IPS-18c (cell line): ENCODE data around the gene WFS1.

Experiments
- H3K4me3 ChIP-seq: 2 replicates; pipeline ENCODE4 v1.7.0; 2013; ENCODE audit warnings: low read depth, mild to moderate bottlenecking, low read length, moderate library complexity; ENCODE audit not compliant: insufficient read depth
- H3K9me3 ChIP-seq: one replicate; pipeline ENCODE4 v1.6.1; 2013; ENCODE audit warnings: mild to moderate bottlenecking, low read length, moderate library complexity; ENCODE audit not compliant: control insufficient read depth, insufficient read depth

Gene WFS1

DNA sequence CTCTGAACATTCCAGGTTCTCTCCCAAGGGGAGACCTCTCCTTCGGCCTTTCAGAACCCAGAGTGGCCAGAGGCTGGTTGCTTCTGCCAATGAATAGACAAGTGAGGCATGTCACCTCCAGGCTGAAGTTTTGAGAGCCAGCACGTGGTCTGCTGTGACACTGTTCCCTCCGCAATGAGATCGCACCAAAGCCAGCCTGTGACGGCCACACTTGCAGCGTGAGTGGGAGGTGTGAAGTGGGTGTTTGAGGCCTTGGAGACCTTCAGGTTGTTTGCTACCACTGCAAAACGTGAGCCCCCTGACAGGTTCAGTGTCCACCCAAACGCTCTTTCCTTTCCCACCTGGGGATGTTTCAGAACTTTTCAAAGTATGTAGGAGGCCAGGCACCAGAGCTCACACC is 81.0 kb downstream of the WFS1 start:
- no peak overlapping the region for H3K4me3 ChIP-seq
- no peaks in the 10 kb centered on the region for H3K9me3 ChIP-seq

DNA sequence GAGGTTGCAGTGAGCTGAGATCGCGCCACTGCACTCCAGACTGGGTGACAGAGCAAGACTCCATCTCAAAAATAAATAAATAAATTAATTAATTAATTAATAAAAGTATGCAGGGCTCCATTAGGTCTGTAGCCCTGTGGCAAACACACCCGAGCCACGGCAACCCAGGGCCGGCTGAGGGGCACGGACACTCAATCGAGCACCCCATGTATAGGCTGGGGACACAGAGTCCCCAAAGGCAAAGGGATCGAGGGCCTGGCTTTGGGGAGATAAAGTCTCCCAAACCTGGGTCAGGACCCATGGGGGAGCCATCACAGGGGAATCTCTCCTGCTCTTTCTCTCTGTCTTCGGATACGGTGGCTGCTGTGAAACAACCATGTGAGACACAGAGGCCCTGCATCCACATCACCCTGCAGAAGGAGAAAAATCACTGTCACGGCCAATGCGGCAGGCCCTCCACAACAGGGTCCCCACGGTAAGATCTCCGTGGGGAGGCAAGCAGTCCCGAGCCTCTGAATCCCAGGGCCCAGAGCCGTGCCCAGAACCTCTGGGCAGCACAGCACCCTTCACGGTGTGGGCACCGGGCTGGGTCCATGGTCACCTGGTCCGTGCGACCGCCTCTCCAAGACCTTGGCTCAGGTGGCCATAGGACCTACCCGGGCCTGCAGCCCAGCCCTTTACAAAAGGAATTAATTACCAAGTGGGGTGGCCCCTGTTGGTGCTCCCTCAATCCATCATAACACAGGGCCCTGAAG is 81.8 kb downstream of the WFS1 start:
- Histone ChIP-seq H3K9me3 (no peaks in the 10 kb centered on the region), H3K4me3 (no peak overlapping the region)

DNA sequence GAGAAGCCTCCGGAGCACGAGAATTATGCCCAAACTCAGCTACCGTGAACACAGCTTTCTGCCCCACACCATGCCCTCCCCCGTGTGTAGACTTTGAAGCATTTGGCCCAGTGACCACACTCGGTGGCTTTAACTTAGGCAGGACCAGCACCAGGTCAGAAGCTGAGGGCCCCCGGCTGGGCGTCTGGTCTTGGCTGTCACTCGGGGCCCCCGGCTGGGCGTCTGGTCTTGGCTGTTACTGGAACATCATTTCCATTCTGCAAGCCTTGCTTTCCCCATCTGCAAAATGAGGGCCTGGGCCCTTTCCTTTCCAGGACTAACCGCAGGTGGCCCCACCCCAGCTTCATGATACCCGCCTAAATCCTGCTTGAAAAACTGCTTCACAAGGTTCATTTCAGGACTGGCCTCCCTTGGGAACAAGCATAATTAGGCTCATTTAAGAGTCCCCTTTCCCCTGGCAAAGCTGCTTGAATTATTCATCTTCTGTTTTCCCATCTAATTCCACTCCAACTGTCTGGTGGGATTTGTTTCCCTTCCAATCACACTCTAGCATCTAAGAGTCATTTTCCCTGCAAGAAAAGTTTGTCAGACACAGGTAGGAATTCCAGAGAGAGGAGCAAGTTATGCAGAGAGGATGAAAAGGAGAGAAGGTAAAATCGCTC is 82.5 kb downstream of the WFS1 start:
- H3K4me3 ChIP-seq = no peak overlapping the region
- H3K9me3 ChIP-seq = no peaks in the 10 kb centered on the region
